HG03135 (cell line): Measurements from ENCODE around the gene RMDN2.

Experiments
- ATAC-seq: cut with Tn5 transposase; IDR thresholded peaks from one replicate; pipeline ENCODE4 v1.9.1; 2021; ENCODE audit warnings: mild to moderate bottlenecking, moderate library complexity; ENCODE audit not compliant: unreplicated experiment

Gene RMDN2, protein sequence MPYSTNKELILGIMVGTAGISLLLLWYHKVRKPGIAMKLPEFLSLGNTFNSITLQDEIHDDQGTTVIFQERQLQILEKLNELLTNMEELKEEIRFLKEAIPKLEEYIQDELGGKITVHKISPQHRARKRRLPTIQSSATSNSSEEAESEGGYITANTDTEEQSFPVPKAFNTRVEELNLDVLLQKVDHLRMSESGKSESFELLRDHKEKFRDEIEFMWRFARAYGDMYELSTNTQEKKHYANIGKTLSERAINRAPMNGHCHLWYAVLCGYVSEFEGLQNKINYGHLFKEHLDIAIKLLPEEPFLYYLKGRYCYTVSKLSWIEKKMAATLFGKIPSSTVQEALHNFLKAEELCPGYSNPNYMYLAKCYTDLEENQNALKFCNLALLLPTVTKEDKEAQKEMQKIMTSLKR

DNA sequence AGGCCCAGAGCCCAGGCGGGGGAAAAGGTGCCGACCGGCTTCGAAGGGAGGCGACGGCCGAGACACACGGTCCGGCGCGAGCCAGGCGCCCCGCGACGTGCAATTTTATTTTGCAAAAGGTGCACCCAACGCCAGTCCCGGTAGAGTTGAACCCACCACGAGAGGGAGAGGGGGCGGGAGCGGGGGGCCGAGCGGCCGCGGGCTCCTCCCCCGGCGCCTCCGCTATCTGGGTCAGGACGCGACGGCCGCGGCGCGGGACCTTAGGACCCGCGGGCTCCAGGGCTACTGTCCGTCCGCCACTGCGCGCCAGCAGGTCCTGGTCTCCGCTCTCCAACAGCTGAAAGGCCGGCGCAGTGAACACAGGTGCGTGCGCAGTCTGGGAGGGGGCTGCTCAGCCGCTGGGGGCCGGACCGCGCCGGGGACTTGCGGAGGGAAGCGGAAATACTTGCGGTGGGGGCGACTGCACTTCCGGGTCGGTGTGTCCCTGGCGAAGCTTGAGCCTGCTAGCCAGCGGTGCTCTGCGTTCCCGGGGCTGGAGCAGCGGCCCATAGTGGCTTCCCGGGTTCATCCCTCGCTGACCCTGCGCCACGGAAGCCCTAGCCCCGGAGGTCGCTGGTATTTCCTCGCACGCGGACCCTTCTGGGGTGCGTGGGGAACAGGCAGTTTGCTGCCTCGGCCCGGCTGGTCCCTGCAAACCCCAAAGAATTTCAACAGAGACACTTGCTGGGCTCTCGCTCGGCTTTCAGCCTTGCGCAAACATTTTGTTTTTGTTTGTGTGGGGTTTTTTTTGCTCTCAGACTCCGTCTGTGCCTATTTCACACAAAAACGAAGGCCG, at the start of gene RMDN2:
TSS of gene RMDN2 (plus strand) at position 225 of the 835 bp plus-strand sequence. CDS start 3,991 bp downstream, outside the sequence.
- ATAC-seq, result peak; percentile 83

DNA sequence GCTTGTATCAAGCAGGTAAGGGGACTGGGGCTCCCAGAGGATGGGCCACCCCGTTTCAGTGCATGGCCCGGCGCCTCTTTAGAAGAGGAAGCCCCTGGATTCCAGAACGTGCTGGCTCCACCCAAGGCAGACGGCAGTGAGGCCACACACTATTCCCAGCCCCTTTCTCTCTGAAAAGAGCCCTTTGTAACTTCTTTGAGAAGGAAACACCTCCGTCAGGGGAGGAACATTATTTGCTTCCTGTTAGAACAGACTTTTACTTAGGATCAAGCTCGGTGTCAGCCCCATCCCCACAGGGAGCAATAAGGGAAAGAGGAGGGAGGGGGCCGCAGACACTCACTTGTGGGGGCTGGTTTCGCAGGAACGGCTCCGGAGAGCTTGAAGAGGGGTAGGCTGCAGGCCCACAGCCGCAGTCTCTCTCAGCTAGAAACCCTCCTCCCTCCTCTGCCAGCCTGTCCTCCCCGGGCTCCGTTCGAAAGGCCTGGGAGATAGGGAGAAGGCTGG, 49.6 kb upstream of the RMDN2 start:
- ATAC-seq, result no peak

DNA sequence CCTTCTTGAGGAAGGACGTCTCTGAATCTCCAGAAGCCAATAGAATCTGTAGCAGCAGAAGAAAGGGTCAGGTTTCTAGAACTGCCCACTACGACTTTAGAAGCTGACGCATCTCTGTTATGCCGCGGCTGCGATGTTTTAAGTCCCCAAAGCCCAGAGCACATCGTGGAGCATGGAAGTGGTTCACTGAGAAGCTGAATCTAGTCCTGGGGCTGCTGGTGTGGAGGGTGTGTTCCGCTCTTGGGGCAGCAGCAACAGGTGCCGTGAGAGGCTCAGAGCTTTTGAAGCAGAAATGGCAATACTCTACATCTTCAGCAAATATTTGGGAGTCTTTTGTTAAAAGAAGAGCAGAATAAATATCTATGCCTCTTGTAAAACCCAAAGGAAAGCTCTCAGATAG, 48.9 kb upstream of the RMDN2 start:
- no peak for ATAC-seq

DNA sequence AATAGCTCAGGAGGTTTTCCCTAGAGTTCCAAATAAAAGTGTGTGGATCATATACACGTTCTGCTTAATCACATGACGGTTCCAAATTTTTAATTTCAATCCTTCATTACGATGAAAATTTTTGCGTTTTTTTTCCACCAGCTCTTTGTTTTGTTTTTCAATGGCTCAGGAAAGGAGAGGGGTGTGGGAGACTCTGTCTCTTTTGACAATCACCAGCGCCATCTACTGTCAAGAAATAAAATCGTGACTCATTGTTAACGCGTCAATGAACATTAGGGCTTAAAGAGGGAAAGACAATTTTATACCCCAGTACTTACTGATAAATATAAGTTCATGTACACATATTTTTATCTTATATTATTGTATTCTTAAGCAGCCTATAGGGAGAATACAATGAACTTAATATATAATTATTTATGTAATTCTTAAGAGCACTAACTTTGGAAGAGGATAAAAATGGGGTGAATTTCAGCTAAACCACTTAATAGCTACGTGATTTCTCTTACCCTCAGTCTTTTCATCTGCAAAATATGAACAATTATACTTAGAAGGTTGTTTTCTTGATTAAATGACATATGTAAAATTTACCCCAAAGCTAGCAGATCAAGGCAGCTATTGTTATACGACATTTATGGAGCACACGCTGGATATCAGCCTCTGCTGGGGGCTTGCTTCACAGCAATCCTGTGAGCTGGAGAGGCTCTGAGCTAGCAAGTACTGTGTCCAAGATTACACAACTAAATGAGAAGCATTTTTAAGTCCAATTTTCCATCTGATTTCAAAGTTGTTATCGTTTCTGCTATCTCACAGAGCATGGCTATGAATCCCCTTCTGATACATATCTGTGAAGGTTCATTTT, 47.4 kb upstream of the RMDN2 start:
- ATAC-seq, result no peak

DNA sequence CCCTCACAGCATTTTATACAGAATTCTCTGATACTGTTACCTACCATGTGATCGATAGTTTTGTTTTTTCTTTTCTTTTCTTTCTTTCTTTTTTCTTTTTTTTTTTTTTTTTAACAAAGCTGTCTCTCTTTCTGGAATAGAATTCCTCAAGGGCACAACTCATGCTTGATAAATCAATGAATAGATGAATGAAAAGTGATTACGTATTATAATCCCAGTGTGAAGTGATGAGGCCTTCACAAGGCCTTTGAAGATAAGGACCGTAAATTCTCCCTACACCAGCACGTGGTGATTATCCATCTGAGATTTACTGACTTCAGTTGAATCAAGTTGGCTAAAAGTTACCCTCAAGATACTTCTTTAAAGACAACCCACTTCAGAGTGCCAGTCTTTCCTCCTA, 46.6 kb upstream of the RMDN2 start:
- ATAC-seq, result no peak

DNA sequence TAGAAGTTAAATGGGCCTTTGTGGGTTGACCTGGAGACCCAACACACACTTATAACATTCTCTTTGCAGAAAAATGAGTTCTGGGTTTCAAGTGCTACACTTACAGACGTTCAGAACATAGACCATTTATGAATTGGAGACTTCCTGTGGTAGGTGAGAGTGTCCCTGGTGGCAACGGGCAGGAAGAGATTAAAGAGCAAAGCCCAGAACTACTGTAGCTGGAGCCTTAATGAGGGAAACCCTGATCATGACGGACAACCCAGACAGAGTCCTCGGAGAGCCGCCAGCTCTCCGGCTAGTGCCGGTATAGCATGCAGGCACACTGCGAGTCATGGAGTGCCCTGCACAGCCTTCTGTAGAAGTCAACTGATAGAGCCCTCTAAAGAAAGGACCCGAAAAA, 44.5 kb upstream of the RMDN2 start:
- no peak for ATAC-seq

DNA sequence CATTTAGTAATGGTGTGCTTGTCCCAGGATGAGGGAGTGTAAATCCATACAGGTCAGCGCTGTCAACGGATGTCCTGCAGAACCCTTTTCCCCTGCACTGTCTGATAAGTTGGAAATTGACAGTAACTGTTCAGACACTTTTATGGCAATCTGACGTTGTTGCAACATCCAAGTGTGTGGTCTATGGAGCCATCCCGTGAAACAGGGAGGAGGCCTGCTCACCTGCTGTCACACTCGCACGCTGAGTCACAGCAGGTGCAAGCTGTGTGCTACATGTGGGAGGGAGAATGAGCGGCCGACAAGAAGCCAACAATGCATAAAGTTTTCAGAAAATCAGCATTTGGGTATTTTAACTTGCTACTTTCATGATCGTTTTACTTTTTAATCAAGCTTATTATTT, 43.7 kb upstream of the RMDN2 start:
- no peak for ATAC-seq

DNA sequence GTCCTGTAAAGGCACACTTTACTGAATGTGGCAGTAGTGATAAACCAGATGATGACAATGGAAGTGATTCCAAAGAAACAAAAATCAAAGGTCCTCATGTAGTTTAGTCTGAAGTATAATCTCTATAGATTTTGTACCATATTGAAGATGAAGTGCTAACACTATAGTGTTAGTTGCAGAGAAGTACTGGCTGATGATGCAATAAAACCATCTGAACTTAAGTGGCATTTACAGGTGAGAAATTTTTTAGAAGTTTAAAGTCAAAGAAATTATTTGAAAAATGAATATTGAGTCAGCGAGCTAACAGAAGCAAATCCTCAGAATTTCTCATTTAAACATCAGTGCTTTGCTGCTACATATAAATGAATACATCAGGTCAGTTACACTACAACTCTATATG, 43.1 kb upstream of the RMDN2 start:
- no peak for ATAC-seq

DNA sequence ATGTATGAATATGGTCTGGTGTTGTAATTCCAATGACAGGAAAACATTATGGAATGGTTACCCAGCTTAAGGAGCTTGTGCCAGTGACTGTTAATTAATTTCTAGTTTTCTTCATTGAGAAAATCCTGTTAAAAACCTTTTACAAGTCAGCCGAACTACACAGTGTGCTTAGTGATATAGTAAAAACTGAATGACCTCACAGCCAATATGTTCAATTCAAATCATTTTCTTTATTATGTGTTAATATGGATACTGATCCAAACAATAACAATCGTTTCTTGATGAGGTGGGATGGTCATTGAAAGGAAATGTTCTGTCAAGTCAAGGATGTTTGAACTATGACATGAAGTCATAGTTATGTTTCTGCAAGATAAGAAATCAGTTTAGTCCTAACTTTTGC, 41.6 kb upstream of the RMDN2 start:
- no peak for ATAC-seq

DNA sequence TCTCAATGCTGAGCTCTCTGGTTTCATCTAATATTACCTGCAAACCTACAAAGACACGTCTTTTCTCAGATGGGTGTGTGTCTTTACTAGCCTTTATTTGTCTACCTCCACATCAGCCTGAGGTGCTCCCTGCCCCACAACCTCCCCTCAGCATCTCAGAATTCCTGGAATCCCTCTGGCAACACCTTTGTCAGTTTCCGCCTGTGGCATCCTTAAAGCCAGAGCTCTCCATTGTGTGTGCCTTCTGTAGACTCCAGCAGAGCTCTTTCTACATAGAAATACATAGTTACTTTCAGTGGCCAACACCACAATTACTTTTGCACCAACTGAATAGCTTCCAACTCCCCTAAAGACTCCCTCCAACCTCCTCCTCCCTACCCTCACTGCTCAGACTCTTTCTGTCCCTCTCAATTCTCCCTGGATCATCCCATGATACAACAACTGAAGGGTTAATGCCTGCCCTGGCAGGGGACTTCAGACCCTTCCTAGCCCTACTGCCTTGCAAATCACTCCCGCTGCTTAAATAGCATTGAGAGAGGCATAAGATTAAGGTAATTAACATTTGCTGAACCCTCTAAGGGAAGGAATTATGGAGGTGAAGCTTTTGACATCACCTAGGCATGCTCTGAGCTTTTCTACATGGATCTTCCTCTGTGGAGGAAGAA, 39.6 kb upstream of the RMDN2 start:
- no peak for ATAC-seq

DNA sequence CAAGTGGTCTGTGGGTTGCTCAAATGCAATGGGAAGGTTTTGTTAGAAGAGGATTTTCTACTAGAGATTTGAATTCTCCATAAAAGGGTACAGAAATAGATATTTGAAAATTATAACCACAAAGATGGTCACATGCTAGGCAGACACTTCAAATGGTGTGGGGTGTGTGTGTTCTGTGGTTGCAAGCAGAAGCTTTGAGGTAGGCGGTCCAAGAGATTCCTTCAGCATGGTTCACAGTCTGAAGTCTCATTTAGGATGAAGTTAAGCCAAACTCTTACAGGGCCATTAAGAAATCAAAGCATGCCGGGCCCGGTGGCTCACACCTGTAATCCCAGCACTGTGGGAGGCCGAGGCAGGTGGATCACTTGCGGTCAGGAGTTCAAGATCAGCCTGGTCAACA, 38.3 kb upstream of the RMDN2 start:
- ATAC-seq, result no peak

DNA sequence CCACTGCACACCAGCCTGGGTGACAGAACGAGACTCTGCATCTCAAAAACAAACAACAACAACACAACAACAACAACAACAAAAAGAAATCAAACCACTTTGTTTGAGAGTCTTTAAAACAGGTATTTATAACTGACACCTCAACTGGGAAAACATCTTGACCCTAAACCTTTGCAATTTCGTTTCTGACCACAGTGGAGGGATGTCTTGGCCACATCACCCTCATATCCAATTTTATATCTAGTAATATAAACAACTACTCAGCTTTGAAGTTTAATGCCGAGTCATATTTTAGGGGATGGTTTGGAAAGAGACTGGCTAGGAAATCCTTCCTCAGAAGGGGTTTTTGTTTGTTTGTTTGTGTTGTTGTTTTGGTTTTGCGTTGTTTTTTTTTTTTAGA, 37.8 kb upstream of the RMDN2 start:
- no peak for ATAC-seq

DNA sequence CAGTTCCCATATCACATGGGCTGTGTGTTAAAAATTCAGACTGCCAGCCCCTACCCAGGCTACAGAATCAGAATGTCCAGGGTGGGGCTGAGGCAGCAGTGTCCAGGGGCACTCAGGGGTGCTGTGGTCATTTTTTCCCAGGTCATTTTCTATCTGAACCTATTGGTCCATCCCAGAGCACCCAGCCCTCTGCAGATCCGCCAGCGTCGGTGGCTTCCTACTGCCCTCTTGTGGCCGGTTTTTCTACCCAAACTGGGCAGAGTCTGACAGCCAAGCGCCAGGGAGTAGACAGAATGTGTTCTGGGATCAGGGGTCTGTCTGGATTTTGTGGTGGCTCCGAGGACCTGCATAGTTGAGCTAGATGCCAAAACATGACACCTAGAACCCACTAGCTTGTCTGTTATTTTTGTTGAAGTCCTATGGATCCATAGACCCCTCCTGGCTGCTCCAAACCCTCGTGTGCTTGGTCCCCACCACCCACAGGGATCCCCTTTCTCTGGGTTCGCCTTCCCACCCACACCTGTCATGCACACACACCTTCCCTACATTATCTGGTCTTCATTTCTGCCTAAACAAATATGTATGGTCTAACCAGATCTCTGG, 34.1 kb upstream of the RMDN2 start:
- ATAC-seq, result peak; percentile 44

DNA sequence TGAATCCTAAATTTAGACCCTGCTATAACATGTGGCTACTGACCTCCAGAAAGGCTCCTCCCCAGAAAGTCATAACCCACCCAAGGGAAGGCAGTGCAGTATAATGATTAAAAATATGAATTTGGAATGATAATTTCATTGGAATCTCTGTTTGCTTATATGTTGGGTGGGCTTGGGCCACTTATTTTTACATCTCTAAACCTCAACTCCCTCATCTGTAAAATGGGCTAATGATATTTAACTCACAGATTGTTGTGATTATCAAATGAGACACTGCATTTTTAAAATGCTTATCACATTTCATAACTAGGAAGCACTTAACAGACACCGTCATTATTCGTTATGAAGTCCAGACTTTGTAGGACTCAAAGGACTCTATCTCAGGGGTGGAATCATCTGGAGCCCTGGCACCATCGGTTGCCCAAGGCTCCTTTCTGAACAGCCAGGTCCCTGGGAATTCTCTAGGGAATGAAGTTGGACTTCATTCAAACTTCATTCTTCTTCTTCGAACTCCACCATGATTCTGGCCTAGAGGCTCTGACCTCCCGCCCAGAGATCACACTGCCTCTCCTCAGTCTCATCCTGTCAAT, 33.1 kb upstream of the RMDN2 start:
- no peak for ATAC-seq

DNA sequence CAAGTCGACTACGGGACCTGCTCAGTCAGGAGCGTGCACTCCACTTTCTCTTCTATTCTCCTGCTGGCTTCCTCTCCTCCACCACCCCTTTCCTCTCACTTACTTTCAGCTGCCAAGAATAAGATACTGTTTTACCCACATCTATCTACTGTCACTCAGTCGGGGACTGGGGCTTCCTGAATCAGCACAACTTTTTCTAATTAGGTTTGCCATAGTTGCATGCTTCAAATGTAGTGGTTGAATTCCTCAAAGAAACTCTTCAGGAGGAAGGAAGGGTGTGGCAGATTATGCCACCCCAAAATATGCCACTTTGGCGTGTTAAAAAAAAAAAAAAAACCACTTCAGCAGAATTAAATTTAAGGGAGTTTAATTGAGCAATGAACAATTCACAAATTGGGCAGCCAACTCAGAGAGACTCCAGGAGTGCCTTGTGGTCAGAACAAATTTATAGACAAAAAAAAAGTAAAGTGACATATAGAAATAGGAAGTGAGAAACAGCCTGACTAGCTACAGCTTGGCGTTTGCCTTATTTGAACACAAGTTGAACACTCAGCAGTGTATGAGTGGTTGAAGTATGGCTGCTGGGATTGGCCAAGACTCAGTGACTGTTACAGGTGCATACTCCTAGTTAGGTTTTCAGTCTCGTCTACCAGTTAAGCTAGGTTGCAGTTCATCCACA, 32.5 kb upstream of the RMDN2 start:
- ATAC-seq, result peak; percentile 73

DNA sequence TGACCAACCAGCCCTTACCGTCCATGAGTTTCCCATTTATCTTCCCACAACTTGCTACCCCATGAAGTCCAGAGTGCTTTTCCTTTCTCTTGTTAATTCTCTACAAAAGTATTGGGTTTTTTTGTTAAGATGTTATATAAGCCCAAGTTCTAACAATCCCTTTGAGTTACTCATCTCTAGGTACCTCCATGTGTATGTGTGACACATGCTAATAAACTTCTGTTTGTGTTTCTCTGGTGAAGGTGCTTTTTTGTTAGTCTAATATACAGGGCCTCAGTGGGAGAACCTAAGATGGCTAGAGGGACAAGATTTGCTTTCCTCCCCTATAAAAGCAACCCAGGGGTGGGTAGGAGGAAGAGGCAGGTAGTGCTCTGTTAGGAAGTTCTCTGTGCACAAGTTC, 31.8 kb upstream of the RMDN2 start:
- no peak for ATAC-seq

DNA sequence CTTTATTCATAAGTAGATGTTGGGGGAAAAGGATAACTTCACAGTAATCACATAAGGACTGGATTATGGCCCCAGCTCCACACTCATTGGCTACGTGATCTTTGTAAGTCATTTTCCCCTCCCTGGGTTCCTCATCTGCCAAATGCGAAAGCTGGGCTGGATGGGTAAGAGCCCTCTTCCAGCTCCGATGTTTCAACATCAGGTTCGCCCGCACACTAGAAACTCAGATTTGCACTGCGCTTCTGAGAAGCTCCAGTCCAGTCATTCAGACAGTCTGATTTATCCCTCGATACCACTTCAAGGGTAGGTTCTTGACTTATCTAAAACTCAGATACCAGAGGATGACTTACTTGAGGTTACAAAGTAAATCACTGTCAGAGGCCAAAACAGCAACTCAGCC, 31.0 kb upstream of the RMDN2 start:
- ATAC-seq, result no peak

DNA sequence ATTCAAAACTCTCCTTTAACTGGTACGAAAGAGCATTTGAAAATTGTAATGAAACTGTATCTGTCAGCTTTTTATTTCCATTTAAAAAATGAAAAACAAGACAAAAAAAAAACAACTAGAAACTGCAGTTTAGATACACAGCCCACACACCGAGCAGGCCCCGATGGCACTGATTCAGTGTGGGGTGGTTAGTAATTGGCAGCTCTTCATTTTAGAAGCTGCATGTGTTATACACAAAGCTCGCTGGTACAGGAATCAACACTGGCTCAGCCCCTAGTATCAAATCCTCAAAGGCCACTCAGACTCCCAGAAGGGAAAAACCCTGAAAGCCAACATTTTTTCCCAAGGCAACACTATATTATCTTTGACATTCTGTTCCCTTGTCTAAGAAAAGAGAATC, 30.5 kb upstream of the RMDN2 start:
- no peak for ATAC-seq

DNA sequence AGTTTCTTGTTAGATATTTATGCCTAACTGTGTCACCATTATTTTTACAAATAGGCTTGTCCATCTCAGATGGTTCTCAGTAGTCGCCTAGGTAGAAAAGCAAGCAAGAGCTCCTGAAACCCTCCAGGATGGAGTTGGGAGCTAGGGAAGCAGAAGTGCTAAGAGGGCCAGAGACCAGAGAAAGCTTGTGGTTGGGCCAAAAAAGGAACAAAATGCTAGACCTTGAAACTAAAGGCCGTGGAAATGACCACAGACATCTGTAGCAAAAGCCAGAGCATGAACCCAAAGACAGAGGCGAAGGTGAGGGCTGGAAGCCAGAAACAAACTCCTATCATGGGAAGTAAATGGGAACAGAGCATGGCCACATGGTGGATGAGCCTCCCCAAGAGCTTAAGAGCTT, 29.9 kb upstream of the RMDN2 start:
- no peak for ATAC-seq
